H1 (cell line): ENCODE measurements around the gene KIAA0040. TPM values are rescaled to one million over a fixed set of nuclear protein-coding genes. Genes with fewer than 3 reads are reported as not detected.

ENCODE experiments used
- CTCF ChIA-PET: fragments of 300-600 bp; sonication (Branson Sonifier 250); formaldehyde crosslinking; loops from one replicate; lab custom pipeline; 2021; ENCODE audit not compliant: partially characterized antibody; lab: Charles Lee
- POLR2A ChIA-PET: fragments of 300-600 bp; sonication (Branson Sonifier 250); formaldehyde crosslinking; loops from one replicate; lab custom pipeline; 2021; ENCODE audit warnings: inconsistent platforms; ENCODE audit not compliant: partially characterized antibody; lab: Charles Lee
- DNase-seq, 2 experiments: peaks; one replicate each; pipeline versions ENCODE4 v3.0.0 to v3.0.0-alpha.2; 2010 to 2022; ENCODE audit warnings: low spot score in 2 of 2, low read depth in 1 of 2, mixed read lengths in 1 of 2
- FAIRE-seq: peaks from 2 replicates; lab custom pipeline; 2011; peaks lifted over from hg19 to GRCh38; lab: Jason Lieb, UNC
- H2AFZ ChIP-seq: 2 replicates; pipeline ENCODE4 v1.8.1; 2012; ENCODE audit warnings: low read length, inconsistent platforms
- H2AK5ac ChIP-seq: 2 replicates; pipeline ENCODE4 v1.6.1; 2013; ENCODE audit warnings: low read depth, low read length
- H2BK120ac ChIP-seq: replicated peaks from 2 replicates; pipeline ENCODE3; 2013; ENCODE audit warnings: low read depth, low read length, inconsistent platforms
- H2BK12ac ChIP-seq: 2 replicates; pipeline ENCODE4 v1.6.1; 2013; ENCODE audit warnings: low read depth, low read length
- H2BK15ac ChIP-seq: 2 replicates; pipeline ENCODE4 v1.6.1; 2013; ENCODE audit warnings: low read length
- H2BK20ac ChIP-seq: 2 replicates; pipeline ENCODE4 v1.6.1; 2013; ENCODE audit warnings: low read length
- H2BK5ac ChIP-seq: 2 replicates; pipeline ENCODE4 v1.6.1; 2013; ENCODE audit warnings: low read depth, low read length
- H3K14ac ChIP-seq: 2 replicates; pipeline ENCODE4 v1.6.1; 2013; ENCODE audit warnings: inconsistent platforms; ENCODE audit not compliant: insufficient read length
- H3K18ac ChIP-seq: 2 replicates; pipeline ENCODE4 v1.6.1; 2013; ENCODE audit warnings: low read length; ENCODE audit errors: extremely low read depth
- H3K23ac ChIP-seq: 2 replicates; pipeline ENCODE4 v1.6.1; 2013; ENCODE audit warnings: inconsistent platforms; ENCODE audit not compliant: insufficient read length
- H3K23me2 ChIP-seq: 2 replicates; pipeline ENCODE4 v1.6.1; 2013; ENCODE audit warnings: low read depth, low read length
- H3K27ac ChIP-seq: 2 replicates; pipeline ENCODE4 v1.6.1; 2011; ENCODE audit warnings: low read depth, low read length, inconsistent platforms
- H3K27me3 ChIP-seq, 4 experiments: replicated peaks in 1 of 4; 1 replicate in 1 of 4; 2 replicates in 3 of 4; pipeline versions ENCODE4 v1.6.1 to v1.8.1; 2011 to 2013; ENCODE audit warnings: low read length in 3 of 4, mild to moderate bottlenecking in 3 of 4, inconsistent platforms in 2 of 4, mixed read lengths in 2 of 4, moderate library complexity in 1 of 4; ENCODE audit not compliant: control insufficient read depth in 3 of 4, insufficient read depth in 3 of 4; ENCODE audit errors: extremely low read depth in 1 of 4
- H3K36me3 ChIP-seq, 4 experiments: 2 replicates each; pipeline versions ENCODE4 v1.6.1 to v1.8.1; 2011 to 2013; ENCODE audit warnings: mild to moderate bottlenecking in 4 of 4, low read length in 3 of 4, moderate library complexity in 2 of 4, control low read depth in 1 of 4, inconsistent platforms in 1 of 4; ENCODE audit not compliant: insufficient read depth in 4 of 4, control insufficient read depth in 2 of 4
- H3K4ac ChIP-seq: replicated peaks from 2 replicates; pipeline ENCODE3; 2013; ENCODE audit warnings: low read length, low read depth, mixed read lengths, inconsistent platforms; ENCODE audit not compliant: insufficient read length
- H3K4me1 ChIP-seq, 4 experiments: replicated peaks in 1 of 4; 1 replicate in 1 of 4; 2 replicates in 3 of 4; pipeline versions ENCODE4 v1.6.1 to v1.8.1; 2011 to 2013; ENCODE audit warnings: low read length in 3 of 4, inconsistent platforms in 2 of 4, mixed read lengths in 1 of 4; ENCODE audit not compliant: insufficient read depth in 4 of 4, control insufficient read depth in 3 of 4
- H3K4me2 ChIP-seq, 2 experiments: 2 replicates each; pipeline versions ENCODE4 v1.6.1 to v1.8.1; 2011 to 2013; ENCODE audit warnings: low read depth in 2 of 2, low read length in 2 of 2, control low read depth in 1 of 2, inconsistent platforms in 1 of 2, mild to moderate bottlenecking in 1 of 2; ENCODE audit not compliant: insufficient read depth in 1 of 2
- H3K4me3 ChIP-seq, 4 experiments: fragments of 200-600, 300-600 bp in 1 of 4; sonication (generic), shearing (Covaris generic), sonication (Bioruptor Twin) in 1 of 4; 2 replicates each; pipeline versions ENCODE4 v1.5.1 to v1.8.1; 2011 to 2016; ENCODE audit warnings: low read length in 4 of 4, low read depth in 3 of 4, control low read depth in 2 of 4, inconsistent platforms in 2 of 4, mild to moderate bottlenecking in 2 of 4, mixed read lengths in 1 of 4, moderate library complexity in 1 of 4; ENCODE audit not compliant: insufficient read depth in 2 of 4; ENCODE audit errors: extremely low read depth in 1 of 4
- H3K56ac ChIP-seq: replicated peaks from 2 replicates; pipeline ENCODE3; 2013; ENCODE audit warnings: low read depth, mild to moderate bottlenecking, mixed read lengths, low read length, inconsistent platforms; ENCODE audit not compliant: insufficient read length
- H3K79me1 ChIP-seq: 2 replicates; pipeline ENCODE4 v1.6.1; 2013; ENCODE audit warnings: low read depth, low read length, control low read depth
- H3K79me2 ChIP-seq, 2 experiments: 2 replicates each; pipeline versions ENCODE4 v1.6.1 to v1.8.1; 2012 to 2013; ENCODE audit warnings: low read length in 2 of 2, mild to moderate bottlenecking in 2 of 2, inconsistent platforms in 1 of 2; ENCODE audit not compliant: insufficient read depth in 2 of 2, control insufficient read depth in 1 of 2
- H3K9ac ChIP-seq, 4 experiments: replicated peaks in 1 of 4; 1 replicate in 1 of 4; 2 replicates in 3 of 4; pipeline versions ENCODE4 v1.6.1 to v1.8.1; 2011 to 2013; ENCODE audit warnings: low read depth in 3 of 4, low read length in 3 of 4, control low read depth in 2 of 4, mild to moderate bottlenecking in 2 of 4, moderate library complexity in 2 of 4, inconsistent platforms in 1 of 4; ENCODE audit errors: extremely low read depth in 1 of 4
- H3K9me3 ChIP-seq, 2 experiments: 2 replicates each; pipeline versions ENCODE4 v1.6.1 to v1.8.1; 2012 to 2013; ENCODE audit warnings: mild to moderate bottlenecking in 2 of 2, moderate library complexity in 2 of 2, control low read depth in 1 of 2, inconsistent platforms in 1 of 2, low read depth in 1 of 2, low read length in 1 of 2, mixed read lengths in 1 of 2; ENCODE audit not compliant: insufficient read depth in 2 of 2
- H4K20me1 ChIP-seq, 2 experiments: replicated peaks in 1 of 2; 2 replicates each; pipeline versions ENCODE3 to v1.8.1; 2011 to 2013; ENCODE audit warnings: inconsistent platforms in 2 of 2, low read length in 2 of 2, mild to moderate bottlenecking in 1 of 2; ENCODE audit not compliant: insufficient read depth in 2 of 2, control insufficient read depth in 1 of 2
- H4K5ac ChIP-seq: 2 replicates; pipeline ENCODE4 v1.6.1; 2013; ENCODE audit warnings: low read length, low read depth, mixed read lengths, inconsistent platforms; ENCODE audit not compliant: insufficient read length
- H4K8ac ChIP-seq: 2 replicates; pipeline ENCODE4 v1.8.0; 2013; ENCODE audit warnings: mild to moderate bottlenecking, moderate library complexity, low read length, inconsistent platforms; ENCODE audit not compliant: insufficient read depth; ENCODE audit errors: extremely low read depth
- H4K91ac ChIP-seq: replicated peaks from 2 replicates; pipeline ENCODE3; 2013; ENCODE audit warnings: low read length, mixed read lengths, inconsistent platforms; ENCODE audit not compliant: insufficient read length
- BRCA1 ChIP-seq: IDR thresholded peaks from 2 replicates; pipeline ENCODE4 v1.6.1; 2012; ENCODE audit warnings: low read depth, low read length, improper control_type of control experiment
- CHD1 ChIP-seq: IDR thresholded peaks from 2 replicates; pipeline ENCODE4 v1.6.1; 2012; ENCODE audit warnings: low read depth, low read length, improper control_type of control experiment
- CTCF ChIP-seq, 3 experiments: IDR thresholded peaks; 1 replicate in 2 of 3; 2 replicates in 1 of 3; pipeline versions ENCODE4 v1.5.1 to v1.6.1; 2011; ENCODE audit warnings: low read length in 3 of 3, mild to moderate bottlenecking in 3 of 3, inconsistent platforms in 2 of 3, low read depth in 1 of 3, moderate library complexity in 1 of 3; ENCODE audit not compliant: insufficient read depth in 1 of 3; ENCODE audit errors: control extremely low read depth in 1 of 3
- EZH2 ChIP-seq: fragments of 200-600 bp; sonication (generic); IDR thresholded peaks from 2 replicates; pipeline ENCODE4 v1.7.1; 2012; ENCODE audit warnings: low read depth, mild to moderate bottlenecking, moderate library complexity, low read length, inconsistent platforms; ENCODE audit not compliant: severe bottlenecking
- JUND ChIP-seq: IDR thresholded peaks from 2 replicates; pipeline ENCODE4 v1.6.1; 2011; ENCODE audit warnings: mild to moderate bottlenecking, improper control_type of control experiment, low read length
- KDM1A ChIP-seq: fragments of 200-600, 300-600 bp; sonication (generic); IDR thresholded peaks from 2 replicates; pipeline ENCODE4 v1.7.1; 2016; ENCODE audit warnings: mild to moderate bottlenecking, low read length, borderline replicate concordance
- PHF8 ChIP-seq: fragments of 200-600 bp; sonication (generic); conservative IDR thresholded peaks from 2 replicates; pipeline ENCODE4 v1.7.1; 2012; ENCODE audit warnings: low read depth, mild to moderate bottlenecking, inconsistent platforms, low read length, moderate library complexity
- RAD21 ChIP-seq, 2 experiments: IDR thresholded peaks in 1 of 2; conservative IDR thresholded peaks in 1 of 2; 2 replicates each; pipeline ENCODE4 v1.6.1; 2011; ENCODE audit warnings: low read depth in 2 of 2, low read length in 2 of 2, improper control_type of control experiment in 1 of 2, inconsistent platforms in 1 of 2, mild to moderate bottlenecking in 1 of 2, moderate library complexity in 1 of 2
- SIRT6 ChIP-seq: IDR thresholded peaks from one replicate; pipeline ENCODE4 v1.7.1; 2012; ENCODE audit warnings: low read length, inconsistent platforms
- SRF ChIP-seq: IDR thresholded peaks from 2 replicates; pipeline ENCODE4 v1.6.1; 2011; ENCODE audit warnings: mild to moderate bottlenecking, low read depth, low read length, moderate library complexity
- TAF1 ChIP-seq: IDR thresholded peaks from 2 replicates; pipeline ENCODE4 v1.6.1; 2011; ENCODE audit warnings: mild to moderate bottlenecking, low read depth, low read length
- TCF12 ChIP-seq: IDR thresholded peaks from 2 replicates; pipeline ENCODE4 v1.6.1; 2011; ENCODE audit warnings: low read depth, mild to moderate bottlenecking, low read length
- WGBS, 2 experiments: shearing (Covaris generic) in 1 of 2; methylation state at CpG; one replicate each; pipeline versions ENCODE4 v1.1.6 to v1.1.7; 2013 to 2015; ENCODE audit warnings: low lambda C conversion rate in 2 of 2, mixed read lengths in 2 of 2, inconsistent platforms in 1 of 2, low coverage in 1 of 2, missing lambda C conversion rate in 1 of 2; ENCODE audit not compliant: insufficient replicate concordance in 2 of 2, insufficient coverage in 1 of 2, insufficient read length in 1 of 2; ENCODE audit errors: extremely low coverage in 1 of 2, missing lambda C conversion rate in 1 of 2; 5-methylcytosine and 5-hydroxymethylcytosine counted together
- polyA plus RNA-seq, 7 experiments: library from polyadenylated mRNA; depleted of rRNA in 3 of 7; stranded (reverse) in 5 of 7; unstranded in 2 of 7; fragments of >200 nt in 5 of 7; fragments of 200-250 nt in 2 of 7; gene quantifications; 1 replicate in 5 of 7; 2 replicates in 1 of 7; 4 replicates in 1 of 7; pipeline versions ENCODE4 v1.2.1 to v1.2.3, GENCODE V29; 2011 to 2013; ENCODE audit warnings: missing spikeins in 2 of 7, mixed read lengths in 2 of 7
- total RNA-seq: library from RNA; stranded (reverse); fragmentation: NEBNext Ultra II Directional; extraction: Animal tissue kit (Norgen Biotek cat#: 25700); gene quantifications from 2 replicates; pipeline ENCODE4 v1.2.1, GENCODE V29; 2021

Gene KIAA0040
- total and polyA plus RNA-seq, 2 of the 8 experiments (the other 6 are each of a cell fraction or from before 2014, with no cell fraction given), result 11.0 to 14.1 TPM

- H3K18ac ChIP-seq, result no peak overlapping the region
- H3K23me2 ChIP-seq, result no peaks in the 10 kb centered on the region
- no peaks in the 10 kb centered on the region for H3K4me1 ChIP-seq
- DNase-seq (no peak), FAIRE-seq (no peak)
- no peak overlapping the region for H2BK20ac ChIP-seq
- H4K5ac ChIP-seq, result no peak overlapping the region
- 83% methylated on average over 2 of the region's 2 CpGs; no CpG with 5 or more reads in 1 of the 2 experiments for WGBS, 2 experiments
- no peak overlapping the region for H4K8ac ChIP-seq
- no peak overlapping the region for H3K56ac ChIP-seq
- H2AK5ac ChIP-seq, result no peak overlapping the region
- H2BK5ac ChIP-seq, result no peak overlapping the region
- no peak overlapping the region for H3K27ac ChIP-seq
- no peak overlapping the region for H3K23ac ChIP-seq
- no peak overlapping the region for H3K4ac ChIP-seq
- H3K27me3 ChIP-seq, result no peaks in the 10 kb centered on the region
- no peaks in the 10 kb centered on the region for H3K79me2 ChIP-seq
- H3K14ac ChIP-seq, result no peak overlapping the region
- POLR2A ChIA-PET, result no interaction called here
- H3K4me3 ChIP-seq, result no peak overlapping the region
- no peak overlapping the region for H2BK15ac ChIP-seq
- H3K9ac ChIP-seq, result no peak overlapping the region
- no peaks in the 10 kb centered on the region for H4K20me1 ChIP-seq
- no peaks in the 10 kb centered on the region for H3K79me1 ChIP-seq
- CTCF ChIA-PET, result interaction anchor here (0.6 to 12.5 kb wide), 9 partner anchors 8 to 1155 kb away, joined by 3 to 243 read pairs (median 6); no protein-coding TSS in a partner anchor
- no peak overlapping the region for H2AFZ ChIP-seq
- H3K36me3 ChIP-seq, result no peaks in the 10 kb centered on the region
- H2BK12ac ChIP-seq, result no peak overlapping the region
- H2BK120ac ChIP-seq, result no peak overlapping the region
- H3K9me3 ChIP-seq, result no peaks in the 10 kb centered on the region
- H4K91ac ChIP-seq, result no peak overlapping the region
- TF ChIP-seq SIRT6 (no peak), CHD1 (no peak), BRCA1 (no peak), JUND (no peak), SRF (no peak), KDM1A (no peak), RAD21 (IDR thresholded peaks at IDR 0.05 in 1 of 2, conservative IDR thresholded peaks at IDR 0.05 in 1 of 2; ENCODE audit: low read depth in 2 of 2, low read length in 2 of 2) (no peak), EZH2 (no peak), TCF12 (no peak), CTCF (IDR thresholded peaks at IDR 0.05; ENCODE audit: control extremely low read depth in 1 of 3, insufficient read depth in 1 of 3, low read depth in 1 of 3, low read length in 3 of 3) (no peak), TAF1 (no peak), PHF8 (no peak)
- H3K4me2 ChIP-seq, result no peak overlapping the region
Measured at GRCh38 chr1:175164751-175165150, 27.8 kb downstream of the KIAA0040 start.
